MM.1S (cell line): ENCODE data around the gene FOXRED2.

Experiments used
- DNase-seq: peaks from one replicate; pipeline ENCODE4 v3.0.0-alpha.2; 2015
- H2AFZ ChIP-seq: fragments of 300-600 bp; sonication (generic); 2 replicates; pipeline ENCODE4 v1.6.0; 2016; ENCODE audit warnings: antibody characterized with exemption, low read length
- H3F3A ChIP-seq: fragments of 300-600 bp; sonication (generic); 2 replicates; pipeline ENCODE4 v1.6.1; 2016; ENCODE audit warnings: mild to moderate bottlenecking, antibody characterized with exemption, low read length, moderate library complexity, mixed read lengths; ENCODE audit not compliant: insufficient read depth
- H3K27ac ChIP-seq: fragments of 300-600 bp; sonication (generic); 2 replicates; pipeline ENCODE4 v1.5.1; 2016; ENCODE audit warnings: mild to moderate bottlenecking, low read length
- H3K27me3 ChIP-seq: fragments of 300-600 bp; sonication (generic); replicated peaks from 2 replicates; pipeline ENCODE4 v1.6.0; 2016; ENCODE audit warnings: low read length; ENCODE audit not compliant: insufficient read depth
- H3K36me3 ChIP-seq: fragments of 300-600 bp; sonication (generic); replicated peaks from 2 replicates; pipeline ENCODE4 v1.6.1; 2016; ENCODE audit warnings: mild to moderate bottlenecking, low read length, mixed read lengths; ENCODE audit not compliant: insufficient read depth
- H3K4me1 ChIP-seq: fragments of 300-600 bp; sonication (generic); 2 replicates; pipeline ENCODE4 v1.6.1; 2016; ENCODE audit warnings: low read length, mixed read lengths
- H3K4me2 ChIP-seq: fragments of 300-600 bp; sonication (generic); 2 replicates; pipeline ENCODE4 v1.6.0; 2016; ENCODE audit warnings: low read depth, low read length
- H3K4me3 ChIP-seq: fragments of 300-600 bp; sonication (generic); 2 replicates; pipeline ENCODE4 v1.5.1; 2016; ENCODE audit warnings: low read length, mixed read lengths
- H3K79me2 ChIP-seq: fragments of 300-600 bp; sonication (generic); 2 replicates; pipeline ENCODE4 v1.6.1; 2016; ENCODE audit warnings: mixed run types, low read length, mixed read lengths
- H3K9ac ChIP-seq: fragments of 300-600 bp; sonication (generic); 2 replicates; pipeline ENCODE4 v1.6.1; 2016; ENCODE audit warnings: low read length, mixed read lengths
- H3K9me2 ChIP-seq: fragments of 300-600 bp; sonication (generic); replicated peaks from 2 replicates; pipeline ENCODE4 v1.6.1; 2016; ENCODE audit warnings: mild to moderate bottlenecking, low read length, mixed read lengths; ENCODE audit not compliant: insufficient read depth
- H3K9me3 ChIP-seq: fragments of 300-600 bp; sonication (generic); replicated peaks from 2 replicates; pipeline ENCODE4 v1.6.1; 2016; ENCODE audit warnings: mild to moderate bottlenecking, low read length, mixed read lengths; ENCODE audit not compliant: insufficient read depth
- H4K20me1 ChIP-seq: fragments of 300-600 bp; sonication (generic); 2 replicates; pipeline ENCODE4 v1.6.1; 2016; ENCODE audit warnings: mild to moderate bottlenecking, low read length, moderate library complexity, mixed read lengths; ENCODE audit not compliant: insufficient read depth
- EZH2 ChIP-seq: fragments of 300-600 bp; sonication (generic); optimal IDR thresholded peaks from 2 replicates; pipeline ENCODE3; 2017; ENCODE audit warnings: low read depth, mild to moderate bottlenecking, antibody characterized with exemption, low read length, mixed read lengths
- EZH2phosphoT487 ChIP-seq: fragments of 300-600 bp; sonication (generic); IDR thresholded peaks from 2 replicates; pipeline ENCODE4 v1.6.1; 2018; ENCODE audit warnings: antibody characterized with exemption, low read length
- TF ChIP-seq, protein P1 (sequence below): fragments of 300-600 bp; sonication (generic); IDR thresholded peaks from 2 replicates; pipeline ENCODE4 v1.5.1; 2016; ENCODE audit warnings: antibody characterized with exemption, low read length, mixed read lengths

Gene FOXRED2

DNA sequence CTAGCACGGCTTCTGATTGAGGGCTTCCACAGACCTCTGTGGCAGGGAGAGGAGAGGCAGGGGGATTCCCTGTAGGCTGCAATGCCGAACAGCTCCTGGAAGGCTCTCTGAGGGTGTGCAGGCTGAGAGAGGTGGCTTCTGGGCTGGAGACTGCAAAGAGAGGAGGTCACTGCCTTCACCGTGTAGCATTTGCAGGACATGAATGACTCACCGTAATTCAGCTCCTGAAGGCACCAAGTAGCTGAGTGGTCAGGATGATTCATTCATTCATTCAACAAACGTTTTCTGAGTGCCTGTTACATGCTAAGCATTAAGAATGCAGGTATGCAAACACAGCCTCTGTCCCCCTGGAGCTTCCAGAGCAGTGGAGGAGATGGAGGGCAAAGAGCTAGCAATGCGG, 40.1 kb upstream of the FOXRED2 start:
- no peak for DNase-seq
- no peak overlapping the region for H3K4me3 ChIP-seq
- H3K27ac ChIP-seq = no peak overlapping the region
- H3K36me3 ChIP-seq = no peaks in the 10 kb centered on the region
- no peaks in the 10 kb centered on the region for H3K9me3 ChIP-seq
- no peaks in the 10 kb centered on the region for H3F3A ChIP-seq
- no peak overlapping the region for H2AFZ ChIP-seq
- H3K9me2 ChIP-seq = no peaks in the 10 kb centered on the region
- H3K4me2 ChIP-seq = no peak overlapping the region
- H3K9ac ChIP-seq = no peak overlapping the region
- no peaks in the 10 kb centered on the region for H3K79me2 ChIP-seq
- H3K4me1 ChIP-seq = no peaks in the 10 kb centered on the region
- peaks cover 56% of the 10 kb centered on the region for H3K27me3 ChIP-seq
- no peak for TF ChIP-seq EZH2phosphoT487
- TF ChIP-seq, protein P1, sequence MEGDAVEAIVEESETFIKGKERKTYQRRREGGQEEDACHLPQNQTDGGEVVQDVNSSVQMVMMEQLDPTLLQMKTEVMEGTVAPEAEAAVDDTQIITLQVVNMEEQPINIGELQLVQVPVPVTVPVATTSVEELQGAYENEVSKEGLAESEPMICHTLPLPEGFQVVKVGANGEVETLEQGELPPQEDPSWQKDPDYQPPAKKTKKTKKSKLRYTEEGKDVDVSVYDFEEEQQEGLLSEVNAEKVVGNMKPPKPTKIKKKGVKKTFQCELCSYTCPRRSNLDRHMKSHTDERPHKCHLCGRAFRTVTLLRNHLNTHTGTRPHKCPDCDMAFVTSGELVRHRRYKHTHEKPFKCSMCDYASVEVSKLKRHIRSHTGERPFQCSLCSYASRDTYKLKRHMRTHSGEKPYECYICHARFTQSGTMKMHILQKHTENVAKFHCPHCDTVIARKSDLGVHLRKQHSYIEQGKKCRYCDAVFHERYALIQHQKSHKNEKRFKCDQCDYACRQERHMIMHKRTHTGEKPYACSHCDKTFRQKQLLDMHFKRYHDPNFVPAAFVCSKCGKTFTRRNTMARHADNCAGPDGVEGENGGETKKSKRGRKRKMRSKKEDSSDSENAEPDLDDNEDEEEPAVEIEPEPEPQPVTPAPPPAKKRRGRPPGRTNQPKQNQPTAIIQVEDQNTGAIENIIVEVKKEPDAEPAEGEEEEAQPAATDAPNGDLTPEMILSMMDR = no peak
- no peak for TF ChIP-seq EZH2
- H4K20me1 ChIP-seq = no peaks in the 10 kb centered on the region

DNA sequence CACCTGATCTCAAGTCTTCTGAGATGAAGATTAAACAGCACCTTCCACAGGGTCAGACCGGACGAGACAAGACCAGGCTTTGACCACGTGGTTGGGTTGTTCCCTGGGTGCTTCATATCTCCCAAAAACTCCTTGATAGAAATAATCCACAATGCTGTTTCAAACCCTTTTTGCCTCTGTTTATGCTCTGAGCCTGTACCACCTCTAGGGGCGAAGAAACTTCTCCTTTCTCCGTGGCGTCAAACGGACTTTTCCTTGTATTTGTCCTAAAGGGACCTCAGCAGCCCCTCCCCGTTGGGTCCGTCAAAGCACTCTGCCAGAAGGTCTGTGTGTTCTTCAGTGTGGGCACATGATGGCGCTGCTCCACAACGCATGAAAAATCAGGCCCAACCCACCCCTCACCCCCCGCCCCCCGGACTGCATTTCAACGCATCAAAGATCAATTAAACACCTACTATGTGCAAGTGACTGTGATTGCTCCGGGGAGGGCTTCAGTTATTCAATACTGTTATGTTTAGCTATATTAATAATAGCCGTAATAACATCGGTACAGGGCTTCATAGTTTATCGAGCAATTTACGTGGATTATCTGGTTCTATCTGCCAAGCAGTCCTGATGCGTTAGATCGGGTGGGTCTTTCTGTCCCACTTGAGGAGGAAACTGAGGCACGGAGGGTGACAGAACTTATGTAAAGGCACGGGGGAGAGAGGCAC, 39.4 kb upstream of the FOXRED2 start:
- peak; percentile 24 for DNase-seq
- Histone ChIP-seq H3K27me3 (peaks cover 49% of the 10 kb centered on the region), H3K79me2 (no peaks in the 10 kb centered on the region), H3K4me1 (no peaks in the 10 kb centered on the region), H3F3A (no peaks in the 10 kb centered on the region), H3K9me2 (no peaks in the 10 kb centered on the region), H4K20me1 (no peaks in the 10 kb centered on the region), H3K9ac (no peak overlapping the region), H3K4me3 (no peak overlapping the region), H3K27ac (no peak overlapping the region), H3K9me3 (no peaks in the 10 kb centered on the region), H3K4me2 (no peak overlapping the region), H2AFZ (no peak overlapping the region), H3K36me3 (no peaks in the 10 kb centered on the region)
- no peak for TF ChIP-seq EZH2
- TF ChIP-seq EZH2phosphoT487 = no peak
- TF ChIP-seq, protein P1 = peak; percentile 21

DNA sequence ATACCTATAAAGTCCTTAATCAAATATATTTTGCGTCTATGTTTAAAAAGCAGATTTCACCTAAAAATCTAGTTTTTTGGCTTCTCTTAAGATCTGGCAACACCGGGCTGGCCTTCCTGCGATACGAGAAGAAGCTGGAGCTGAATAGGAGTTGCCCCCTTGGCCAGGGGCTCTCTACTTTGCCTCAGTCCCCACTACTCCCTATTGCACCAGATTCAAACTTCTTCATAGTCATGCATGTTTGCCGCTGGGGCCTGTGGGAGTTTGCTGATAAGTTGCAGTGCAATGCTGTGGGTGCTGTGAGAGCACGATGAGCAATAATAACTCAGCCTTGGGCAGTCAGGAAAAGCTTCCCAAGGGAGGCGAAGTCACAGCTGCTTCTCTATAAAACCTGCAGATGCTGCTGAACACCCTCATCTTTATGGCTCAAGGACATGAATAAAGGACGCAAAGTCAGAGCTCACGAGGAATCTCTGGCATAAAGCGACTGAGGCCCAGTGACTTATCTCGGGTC, 37.3 kb upstream of the FOXRED2 start:
- Histone ChIP-seq H3K27me3 (peaks cover 30% of the 10 kb centered on the region), H4K20me1 (no peaks in the 10 kb centered on the region), H3K79me2 (no peaks in the 10 kb centered on the region), H3K27ac (no peak overlapping the region), H2AFZ (no peak overlapping the region), H3K4me3 (no peak overlapping the region), H3K9me3 (no peaks in the 10 kb centered on the region), H3K4me2 (no peak overlapping the region), H3F3A (no peaks in the 10 kb centered on the region), H3K9ac (no peak overlapping the region), H3K4me1 (no peaks in the 10 kb centered on the region), H3K36me3 (no peaks in the 10 kb centered on the region), H3K9me2 (no peaks in the 10 kb centered on the region)
- no peak for DNase-seq
- TF ChIP-seq, protein P1 = no peak
- no peak for TF ChIP-seq EZH2
- no peak for TF ChIP-seq EZH2phosphoT487
